Stimulated activated naive CD8-positive, alpha-beta T cell treated with anti-CD3 and anti-CD28 coated beads, Interleukin-15, amount 100 ng/mL, for 72 hours (primary cell): ENCODE results near the gene SBF2.

Experiments used
- ATAC-seq: fragments of 150-1000 bp; cut with Tn5 transposase; 2 replicates; pipeline ENCODE4 v1.10.0; 2021; ENCODE audit warnings: mild to moderate bottlenecking, moderate library complexity
- DNase-seq, 2 donors: peaks; one replicate each; pipeline ENCODE4 v3.0.0; 2021 to 2022
- H3K27ac Mint-ChIP-seq, 2 donors: one replicate each; pipeline ENCODE4 v1.8.0; 2022; ENCODE audit warnings: mild to moderate bottlenecking in 2 of 2, mixed read lengths in 2 of 2, moderate library complexity in 2 of 2
- H3K27me3 Mint-ChIP-seq: one replicate; pipeline ENCODE4 v1.8.0; 2022; ENCODE audit warnings: mixed read lengths
- H3K4me1 Mint-ChIP-seq: one replicate; pipeline ENCODE4 v1.8.0; 2022; ENCODE audit warnings: mild to moderate bottlenecking, mixed read lengths
- H3K4me3 Mint-ChIP-seq, 2 donors: one replicate each; pipeline ENCODE4 v1.8.0; 2022; ENCODE audit warnings: mild to moderate bottlenecking in 2 of 2, mixed read lengths in 2 of 2, moderate library complexity in 1 of 2
- H3K9me3 Mint-ChIP-seq, 2 donors: one replicate each; pipeline ENCODE4 v1.8.0; 2022; ENCODE audit warnings: mixed read lengths in 2 of 2

Gene SBF2

DNA sequence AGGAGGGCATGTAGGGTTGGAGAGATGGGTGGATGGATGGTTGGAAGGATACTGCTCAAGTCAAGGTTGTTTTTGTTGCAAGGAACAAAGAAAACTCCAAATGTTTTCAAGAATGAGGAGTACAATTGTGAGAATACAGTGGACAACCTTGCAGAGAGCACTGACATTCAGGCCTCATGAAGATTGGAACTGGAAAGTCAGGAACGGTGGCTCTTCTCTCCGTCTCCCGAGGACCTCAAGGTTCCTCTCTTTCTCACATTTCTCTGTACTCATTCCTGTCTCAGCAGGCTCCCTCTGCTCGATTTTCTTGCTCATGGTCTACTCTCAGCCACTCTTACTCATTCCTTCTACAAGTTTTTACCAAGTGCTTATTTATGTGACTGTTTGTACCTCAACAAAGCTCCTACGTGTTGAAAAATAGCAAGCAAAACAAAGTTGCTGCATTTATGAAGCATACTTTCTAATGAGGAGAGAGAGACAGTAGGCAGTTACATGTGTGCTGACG is 532.5 kb downstream of the SBF2 start:
- Mint-ChIP-seq H3K4me1 (peaks cover 62% of the 10 kb centered on the region), H3K4me3 (no peak overlapping the region), H3K27me3 (no peaks in the 10 kb centered on the region), H3K27ac (no peak overlapping the region), H3K9me3 (no peaks in the 10 kb centered on the region)
- DNase-seq (no peak), ATAC-seq (no peak)

DNA sequence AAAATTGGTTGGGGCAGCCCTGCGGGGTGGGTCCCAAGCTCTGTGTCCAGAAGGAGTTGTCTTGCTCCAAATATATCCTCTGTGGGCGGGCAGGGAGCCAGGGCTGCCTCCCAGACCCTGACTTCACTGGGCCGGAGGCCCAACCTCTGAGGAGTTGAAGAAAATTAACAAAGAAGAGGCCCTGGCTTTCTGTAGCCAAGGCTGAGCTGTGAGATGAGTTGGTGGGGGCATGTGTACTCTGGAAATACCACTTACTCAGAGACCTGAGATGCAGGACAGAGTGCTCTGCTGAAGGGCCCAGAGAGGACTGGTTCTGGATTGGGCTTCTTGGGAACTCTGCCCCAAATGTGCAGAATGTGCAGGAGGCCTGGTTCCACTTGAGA is 533.8 kb downstream of the SBF2 start:
- peak overlapping the region in 1 of 2 donors; percentile 32 for H3K4me3 Mint-ChIP-seq
- no peak for ATAC-seq
- no peaks in the 10 kb centered on the region for H3K27me3 Mint-ChIP-seq
- peaks cover 68% of the 10 kb centered on the region for H3K4me1 Mint-ChIP-seq
- DNase-seq: no peak
- peak overlapping the region in 1 of 2 donors; percentile 4 for H3K27ac Mint-ChIP-seq
- H3K9me3 Mint-ChIP-seq: no peaks in the 10 kb centered on the region

DNA sequence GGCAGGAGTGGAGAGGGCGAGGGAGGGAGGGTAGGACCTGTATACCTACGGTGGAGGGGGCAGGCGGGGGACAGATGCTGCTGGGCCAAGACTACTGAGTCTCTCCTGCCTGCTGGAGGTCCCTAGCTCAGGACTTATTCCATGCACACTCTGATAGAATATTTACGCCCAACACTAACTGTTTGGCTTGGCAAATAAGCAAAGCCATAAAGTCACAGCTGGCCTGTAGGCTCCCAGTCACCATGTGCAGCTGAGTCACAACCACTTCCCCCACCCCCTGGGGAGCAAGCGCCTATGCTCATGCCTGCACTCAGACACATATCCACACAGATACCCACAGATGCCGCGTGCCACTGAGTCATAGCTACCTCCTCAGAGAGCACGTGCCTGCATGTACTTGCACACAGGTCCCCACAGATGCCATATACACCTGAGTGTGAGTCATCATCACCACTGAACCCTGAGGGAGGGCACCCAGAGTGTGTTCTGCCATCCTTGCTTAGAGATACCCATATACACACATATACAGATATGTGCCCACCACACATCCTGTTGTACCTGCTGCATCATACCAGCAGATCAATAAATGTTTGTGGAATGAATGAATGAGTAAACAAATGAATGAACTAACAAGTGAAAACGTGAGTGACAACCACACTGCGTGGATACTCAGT is 534.4 kb downstream of the SBF2 start:
- peak; percentile 88 to 96 for DNase-seq
- peak; percentile 93 for ATAC-seq

DNA sequence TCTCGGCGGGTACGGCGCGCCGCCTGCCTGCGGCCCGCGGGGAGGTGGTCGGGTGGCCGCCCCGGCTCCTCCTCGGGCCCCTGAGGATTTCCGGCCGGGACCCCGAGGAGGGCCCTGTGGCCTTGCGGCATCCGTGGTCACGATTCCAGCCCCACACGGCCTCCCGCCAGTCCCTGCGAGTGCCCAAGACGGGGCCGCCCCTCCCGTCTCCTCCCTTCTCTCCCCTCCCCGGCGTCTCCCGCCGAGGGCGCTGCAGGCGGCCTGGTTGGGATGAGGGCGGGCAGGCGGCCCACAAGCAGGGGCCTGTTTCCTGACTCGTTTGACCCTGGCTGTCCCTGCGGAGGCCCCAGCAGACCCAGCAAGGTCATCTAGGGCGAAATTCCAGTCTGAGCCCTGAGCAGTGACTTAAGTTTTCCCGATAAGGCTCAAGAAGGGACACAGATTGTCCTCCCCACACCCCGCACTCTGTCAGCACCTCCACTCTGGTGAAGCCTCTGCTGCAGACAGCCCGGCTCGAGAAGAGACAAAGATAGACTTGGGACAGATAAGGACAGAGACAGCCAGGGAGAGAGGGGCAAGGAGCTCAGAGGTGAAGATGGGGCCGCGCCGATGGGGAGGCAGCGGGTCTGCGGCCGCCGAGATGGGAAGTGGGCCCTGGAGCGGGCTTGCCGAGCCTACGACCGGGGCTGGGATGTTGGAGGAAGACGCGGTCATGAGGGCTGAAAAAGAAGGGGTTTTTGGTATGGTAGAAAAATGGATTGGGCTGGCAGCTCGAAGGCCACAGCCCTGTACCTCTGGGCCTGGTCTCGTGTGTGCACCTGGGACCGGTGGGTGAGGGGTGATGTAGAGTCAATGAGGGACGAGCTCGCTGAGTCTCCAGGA is 535.1 kb downstream of the SBF2 start:
- peaks cover 67% of the 10 kb centered on the region for H3K4me1 Mint-ChIP-seq
- H3K4me3 Mint-ChIP-seq: peak overlapping the region; percentile 79 to 81
- DNase-seq (peak; percentile 65 to 67), ATAC-seq (peak; percentile 26)
- no peaks in the 10 kb centered on the region for H3K27me3 Mint-ChIP-seq
- no peaks in the 10 kb centered on the region for H3K9me3 Mint-ChIP-seq
- H3K27ac Mint-ChIP-seq: peak overlapping the region; percentile 93 to 98

More for the DNA sequence above, 534.4 kb downstream of the SBF2 start:
- Mint-ChIP-seq H3K4me3 (peak overlapping the region; percentile 79 to 81), H3K27ac (peak overlapping the region; percentile 93 to 98), H3K4me1 (peaks cover 67% of the 10 kb centered on the region), H3K27me3 (no peaks in the 10 kb centered on the region), H3K9me3 (no peaks in the 10 kb centered on the region)

DNA sequence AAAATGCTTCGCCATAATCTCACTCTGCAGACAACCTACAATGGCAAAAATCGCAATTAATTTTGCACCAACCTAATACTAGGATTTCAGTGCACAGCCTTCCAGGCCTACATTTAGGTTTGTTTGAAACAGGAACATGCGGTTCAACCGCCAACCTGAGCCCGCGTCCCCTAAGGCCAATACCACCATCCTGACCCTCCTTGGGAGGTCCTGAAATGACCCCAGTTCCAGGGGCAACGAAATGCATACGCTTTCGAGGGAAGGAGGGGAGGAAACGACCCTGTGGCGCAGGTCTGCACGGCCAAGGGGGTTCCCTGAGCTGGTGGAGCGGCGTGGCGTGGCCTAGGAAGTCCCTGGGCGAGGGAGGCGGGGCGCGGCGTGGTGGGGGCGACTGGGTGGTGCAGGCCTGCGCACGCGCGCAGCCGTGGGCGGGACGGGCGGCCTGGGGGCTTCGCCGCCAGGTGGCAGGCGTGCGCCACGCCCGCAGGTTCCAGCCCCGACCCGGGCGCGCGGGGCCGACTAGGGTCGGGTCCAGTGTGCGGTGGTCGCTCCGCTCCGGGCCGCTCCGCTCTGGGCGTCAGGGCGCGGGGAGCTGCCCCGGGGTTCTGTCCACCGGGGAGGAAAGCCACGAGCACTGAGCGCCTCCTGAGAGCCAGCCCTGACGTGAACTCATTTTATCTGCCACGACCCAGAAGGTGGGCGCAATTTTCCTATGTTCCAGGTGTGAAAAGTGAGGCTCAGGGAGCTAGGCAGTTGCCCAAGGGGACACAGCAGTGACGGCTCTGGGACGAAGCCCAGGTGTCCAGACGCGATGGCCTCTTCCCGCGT is 536.0 kb downstream of the SBF2 start:
- Mint-ChIP-seq H3K4me1 (peaks cover 71% of the 10 kb centered on the region), H3K27me3 (no peaks in the 10 kb centered on the region), H3K9me3 (no peaks in the 10 kb centered on the region), H3K4me3 (peak overlapping the region; percentile 76 to 83), H3K27ac (peak overlapping the region; percentile 66 to 96)
- DNase-seq: peak; percentile 91
- peak; percentile 67 for ATAC-seq

DNA sequence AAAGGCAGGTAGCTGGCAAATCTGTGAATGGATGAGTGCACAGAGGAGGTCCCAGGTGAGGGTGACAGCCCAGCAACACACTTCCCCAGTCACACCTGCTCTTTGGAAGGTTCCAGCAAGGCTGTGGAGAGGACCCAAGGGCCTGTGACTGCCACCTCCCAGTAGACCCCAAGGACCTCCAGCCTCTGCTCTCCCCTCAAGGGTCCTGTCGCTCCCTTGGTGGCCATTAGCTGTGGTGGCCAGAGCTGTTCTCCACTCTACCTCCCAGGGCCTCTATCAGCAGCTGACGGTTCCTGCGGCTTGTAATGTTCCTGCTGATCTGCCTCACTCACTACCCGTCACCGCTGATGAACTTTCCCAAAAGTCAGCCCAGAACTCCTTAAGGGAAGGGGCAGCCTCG is 537.1 kb downstream of the SBF2 start:
- no peak overlapping the region for H3K4me3 Mint-ChIP-seq
- H3K4me1 Mint-ChIP-seq: peaks cover 72% of the 10 kb centered on the region
- no peaks in the 10 kb centered on the region for H3K27me3 Mint-ChIP-seq
- H3K27ac Mint-ChIP-seq: peak overlapping the region; percentile 64 to 95
- no peak for DNase-seq
- ATAC-seq: no peak
- no peaks in the 10 kb centered on the region for H3K9me3 Mint-ChIP-seq

DNA sequence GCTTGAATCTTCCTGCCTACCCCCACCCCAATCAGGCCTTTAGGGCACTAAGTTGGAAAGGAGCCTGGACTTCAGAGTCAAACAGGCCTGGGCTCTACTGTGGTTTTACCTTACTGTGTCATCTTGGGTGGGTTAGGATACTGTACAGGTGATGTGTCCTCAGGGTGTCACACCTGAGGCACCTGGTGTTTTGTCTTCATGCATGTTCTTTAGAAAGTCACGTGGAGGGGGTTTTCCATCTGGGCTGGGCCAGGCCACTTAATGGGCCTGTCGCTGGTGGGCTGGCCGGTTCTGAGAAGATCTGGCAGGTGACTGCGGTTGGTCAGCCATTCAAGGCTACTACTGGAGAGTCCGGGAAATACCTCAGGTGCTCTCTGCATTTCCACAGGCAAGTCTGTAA is 537.6 kb downstream of the SBF2 start:
- Mint-ChIP-seq H3K9me3 (no peaks in the 10 kb centered on the region), H3K27ac (no peak overlapping the region), H3K27me3 (no peaks in the 10 kb centered on the region), H3K4me3 (no peak overlapping the region), H3K4me1 (peaks cover 68% of the 10 kb centered on the region)
- DNase-seq (no peak), ATAC-seq (no peak)

DNA sequence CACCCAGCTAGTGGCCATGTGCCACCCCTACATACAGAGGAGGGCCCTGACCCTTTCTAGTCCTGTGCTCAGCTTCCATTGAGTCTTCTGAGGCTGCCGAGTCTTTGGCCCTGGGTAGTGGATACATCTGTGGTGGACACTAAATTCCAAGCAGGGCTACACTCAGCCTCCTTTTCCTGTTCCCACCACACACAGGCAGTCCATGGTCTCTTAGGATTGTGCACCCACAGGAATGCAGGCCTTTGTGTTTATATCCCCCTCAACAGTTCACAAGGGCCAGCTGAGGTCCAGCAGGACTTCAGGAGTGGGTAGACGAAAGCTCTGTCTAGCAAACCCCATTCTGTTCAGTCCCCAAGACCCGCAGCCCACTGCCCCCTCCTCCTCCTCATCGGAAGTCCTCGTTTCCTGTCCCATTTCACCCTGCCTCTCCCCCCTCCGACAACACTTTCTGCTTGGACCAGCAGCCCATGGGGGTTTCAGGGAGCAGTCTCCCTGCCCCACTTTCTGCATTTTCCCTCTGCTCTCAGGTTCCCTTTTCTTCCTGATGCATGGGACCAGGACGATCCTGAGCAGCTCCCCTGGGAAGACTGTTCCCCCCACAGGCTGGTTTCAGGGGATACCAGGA is 538.3 kb downstream of the SBF2 start:
- no peak overlapping the region for H3K4me3 Mint-ChIP-seq
- H3K27me3 Mint-ChIP-seq: no peaks in the 10 kb centered on the region
- peak overlapping the region; percentile 19 to 31 for H3K27ac Mint-ChIP-seq
- no peak for ATAC-seq
- peaks cover 60% of the 10 kb centered on the region for H3K4me1 Mint-ChIP-seq
- DNase-seq: no peak
- no peaks in the 10 kb centered on the region for H3K9me3 Mint-ChIP-seq

DNA sequence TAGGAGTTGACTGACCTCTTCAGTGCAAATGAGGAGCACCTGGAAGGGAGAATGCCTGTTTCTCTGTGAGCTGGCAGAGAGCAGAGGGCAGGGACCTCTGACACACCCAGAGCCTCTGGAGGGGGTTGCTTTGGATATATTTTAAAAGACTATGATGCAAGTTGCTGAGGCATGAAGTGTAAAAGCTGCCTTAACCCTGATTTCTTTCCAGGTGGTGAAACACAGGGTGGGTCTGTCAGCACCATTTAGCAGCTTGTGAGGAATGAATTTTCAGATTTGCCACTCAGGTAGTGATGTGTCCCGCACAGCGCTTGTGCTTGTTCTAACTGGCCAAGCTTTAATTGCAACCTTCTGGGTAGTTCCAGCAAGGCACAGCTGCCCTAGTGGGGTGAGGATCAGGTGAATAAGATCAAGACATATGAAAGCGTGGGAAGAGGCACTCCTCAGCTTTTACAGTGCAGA is 540.0 kb downstream of the SBF2 start:
- Mint-ChIP-seq H3K9me3 (no peaks in the 10 kb centered on the region), H3K4me1 (peaks cover 44% of the 10 kb centered on the region), H3K27ac (no peak overlapping the region), H3K27me3 (no peaks in the 10 kb centered on the region), H3K4me3 (no peak overlapping the region)
- ATAC-seq: no peak
- DNase-seq: no peak

DNA sequence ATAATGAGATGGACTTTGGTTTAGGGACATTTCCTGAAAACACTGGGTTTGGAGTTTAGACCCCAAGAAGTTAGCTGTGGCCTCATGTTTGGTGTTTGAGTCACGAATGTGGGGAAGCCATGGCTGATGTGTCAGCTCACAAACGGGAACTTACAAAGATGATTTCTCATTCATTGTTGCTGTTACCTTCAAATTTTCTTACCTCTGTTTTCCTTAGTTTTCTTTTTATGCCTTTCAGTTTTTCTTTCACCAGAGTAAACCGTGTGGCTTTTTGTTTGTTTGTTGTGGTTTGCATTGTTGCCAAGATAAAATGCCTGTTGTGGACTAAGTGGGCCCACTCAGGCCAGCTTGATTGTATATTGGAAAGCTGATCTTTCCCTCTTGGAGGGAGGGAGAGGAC is 541.0 kb downstream of the SBF2 start:
- H3K27ac Mint-ChIP-seq: no peak overlapping the region
- H3K9me3 Mint-ChIP-seq: no peaks in the 10 kb centered on the region
- no peak overlapping the region for H3K4me3 Mint-ChIP-seq
- DNase-seq: no peak
- H3K4me1 Mint-ChIP-seq: peaks cover 48% of the 10 kb centered on the region
- H3K27me3 Mint-ChIP-seq: no peaks in the 10 kb centered on the region
- no peak for ATAC-seq

DNA sequence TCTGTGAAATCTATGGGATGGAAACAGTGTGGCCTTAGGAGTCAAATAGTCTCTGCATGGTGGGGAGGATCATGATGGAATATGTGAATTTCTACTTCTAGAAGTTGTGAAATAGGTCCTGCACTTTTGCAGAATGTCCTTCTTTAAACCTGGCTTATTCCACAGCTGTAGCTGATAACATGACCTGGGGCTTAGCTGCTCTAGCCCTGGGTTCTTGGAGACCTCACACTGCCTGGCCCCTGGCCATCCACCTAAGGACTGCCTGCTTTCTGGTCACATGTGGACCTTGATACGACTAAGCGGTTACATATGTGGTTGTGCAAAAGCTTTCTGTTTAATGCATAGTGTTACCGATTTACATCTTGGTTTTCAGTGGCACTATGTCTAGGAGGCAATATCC is 541.9 kb downstream of the SBF2 start:
- ATAC-seq (no peak), DNase-seq (no peak)
- H3K4me1 Mint-ChIP-seq: peaks cover 44% of the 10 kb centered on the region
- no peaks in the 10 kb centered on the region for H3K27me3 Mint-ChIP-seq
- H3K27ac Mint-ChIP-seq: no peak overlapping the region
- no peak overlapping the region for H3K4me3 Mint-ChIP-seq
- no peaks in the 10 kb centered on the region for H3K9me3 Mint-ChIP-seq

DNA sequence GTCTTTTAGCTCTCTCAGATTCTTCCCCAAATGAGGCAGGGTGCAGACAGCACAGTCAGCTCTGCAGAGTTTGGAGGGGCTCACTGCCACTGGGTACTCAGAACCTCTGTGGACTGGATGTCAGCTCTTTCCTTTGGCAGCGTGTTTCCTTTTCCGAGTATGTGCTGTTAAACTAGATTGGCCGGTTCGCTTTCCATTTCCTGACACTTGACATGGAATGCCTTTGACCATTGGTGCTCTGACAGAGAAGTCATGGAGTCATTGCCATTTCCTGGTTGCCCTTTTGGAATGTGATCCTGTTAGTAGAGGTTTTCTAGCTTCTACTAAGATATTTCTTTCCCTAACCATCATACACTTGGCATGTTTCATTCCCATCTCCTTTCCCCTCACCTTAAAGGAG is 543.5 kb downstream of the SBF2 start:
- Mint-ChIP-seq H3K4me3 (no peak overlapping the region), H3K9me3 (no peaks in the 10 kb centered on the region), H3K27ac (no peak overlapping the region), H3K27me3 (no peaks in the 10 kb centered on the region), H3K4me1 (peaks cover 28% of the 10 kb centered on the region)
- DNase-seq (no peak), ATAC-seq (no peak)

DNA sequence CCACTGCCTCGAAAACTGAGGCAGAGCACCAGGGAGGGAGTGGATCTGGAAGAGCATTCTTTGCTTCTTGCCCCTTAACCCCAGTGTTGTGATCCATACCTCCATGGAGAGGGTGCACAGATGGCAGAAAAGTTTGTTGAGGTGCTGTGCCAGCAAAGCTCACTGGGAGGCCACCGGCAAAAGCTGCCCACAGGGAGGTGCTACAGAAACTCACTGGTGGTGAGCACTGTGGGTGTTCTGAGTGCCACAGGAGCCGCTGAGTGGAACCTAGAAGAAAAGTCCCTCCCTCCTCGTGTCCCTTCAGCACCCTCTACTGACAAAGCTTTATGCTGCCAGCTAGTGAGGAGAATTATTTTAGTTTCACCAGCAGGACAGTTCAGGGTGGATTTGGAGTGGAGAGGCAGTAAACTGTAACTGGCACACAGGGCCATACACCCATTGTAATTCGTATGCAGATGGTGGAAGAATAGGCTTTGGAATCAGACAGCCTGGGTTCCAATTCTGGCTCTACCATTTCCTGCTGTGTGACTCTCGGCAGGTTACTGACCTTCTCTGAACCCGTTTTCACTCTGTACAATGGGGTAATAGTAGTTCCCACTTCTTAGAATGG is 545.6 kb downstream of the SBF2 start:
- Mint-ChIP-seq H3K4me3 (no peak overlapping the region), H3K27me3 (no peaks in the 10 kb centered on the region), H3K9me3 (no peaks in the 10 kb centered on the region), H3K27ac (no peak overlapping the region), H3K4me1 (peaks cover 26% of the 10 kb centered on the region)
- ATAC-seq (peak; percentile 98), DNase-seq (peak; percentile 70 to 83)

DNA sequence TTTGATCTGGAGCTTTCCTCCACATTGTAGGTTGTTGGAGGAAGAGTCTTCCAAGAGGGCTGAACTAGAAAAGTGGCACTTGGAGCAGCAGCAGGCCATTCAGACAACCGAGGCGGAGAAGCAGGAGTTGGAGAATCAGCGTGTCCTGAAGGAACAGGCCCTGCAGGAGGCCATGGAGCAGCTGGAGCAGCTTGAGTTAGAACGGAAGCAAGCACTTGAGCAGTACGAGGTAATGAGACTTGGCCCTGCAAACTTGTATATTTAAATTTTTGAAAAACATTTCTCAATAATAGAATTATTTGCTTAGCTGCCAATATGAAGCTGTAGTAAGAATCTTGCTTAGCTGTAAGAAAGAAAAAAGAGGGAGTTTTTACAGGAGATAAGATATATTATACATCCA is 546.2 kb downstream of the SBF2 start:
- DNase-seq (no peak), ATAC-seq (no peak)
- Mint-ChIP-seq H3K9me3 (no peaks in the 10 kb centered on the region), H3K27ac (no peak overlapping the region), H3K27me3 (no peaks in the 10 kb centered on the region), H3K4me3 (no peak overlapping the region), H3K4me1 (peaks cover 20% of the 10 kb centered on the region)

DNA sequence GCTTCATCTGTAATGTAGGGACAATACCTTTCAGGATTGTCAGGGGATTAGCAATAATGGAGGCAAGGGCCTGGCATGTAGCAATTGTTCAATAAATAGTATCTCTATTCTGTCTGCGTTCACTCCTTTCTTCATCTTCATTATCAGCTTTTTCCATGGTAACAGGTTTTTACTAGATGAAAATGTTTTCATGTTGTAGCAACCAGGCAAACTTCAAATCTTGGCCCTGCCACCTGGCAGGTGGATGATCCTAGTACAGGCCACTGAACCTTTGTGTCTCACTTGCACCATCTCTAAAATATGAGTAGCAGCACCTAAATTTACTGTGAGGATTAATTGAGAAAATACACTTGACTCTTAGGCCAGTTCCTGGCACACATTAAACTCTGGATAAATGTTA is 546.8 kb downstream of the SBF2 start:
- H3K4me1 Mint-ChIP-seq: peaks cover 18% of the 10 kb centered on the region
- H3K4me3 Mint-ChIP-seq: no peak overlapping the region
- no peak overlapping the region for H3K27ac Mint-ChIP-seq
- no peak for ATAC-seq
- no peaks in the 10 kb centered on the region for H3K9me3 Mint-ChIP-seq
- no peak for DNase-seq
- H3K27me3 Mint-ChIP-seq: no peaks in the 10 kb centered on the region
